ENCODE data around the gene TNRC18.

The TNRC18 gene

GRCh38 chr7:5451391-5451790, 27.8 kb upstream of the TNRC18 start:
- DNase-seq (ENCODE audit: low read depth): no peak

DNA sequence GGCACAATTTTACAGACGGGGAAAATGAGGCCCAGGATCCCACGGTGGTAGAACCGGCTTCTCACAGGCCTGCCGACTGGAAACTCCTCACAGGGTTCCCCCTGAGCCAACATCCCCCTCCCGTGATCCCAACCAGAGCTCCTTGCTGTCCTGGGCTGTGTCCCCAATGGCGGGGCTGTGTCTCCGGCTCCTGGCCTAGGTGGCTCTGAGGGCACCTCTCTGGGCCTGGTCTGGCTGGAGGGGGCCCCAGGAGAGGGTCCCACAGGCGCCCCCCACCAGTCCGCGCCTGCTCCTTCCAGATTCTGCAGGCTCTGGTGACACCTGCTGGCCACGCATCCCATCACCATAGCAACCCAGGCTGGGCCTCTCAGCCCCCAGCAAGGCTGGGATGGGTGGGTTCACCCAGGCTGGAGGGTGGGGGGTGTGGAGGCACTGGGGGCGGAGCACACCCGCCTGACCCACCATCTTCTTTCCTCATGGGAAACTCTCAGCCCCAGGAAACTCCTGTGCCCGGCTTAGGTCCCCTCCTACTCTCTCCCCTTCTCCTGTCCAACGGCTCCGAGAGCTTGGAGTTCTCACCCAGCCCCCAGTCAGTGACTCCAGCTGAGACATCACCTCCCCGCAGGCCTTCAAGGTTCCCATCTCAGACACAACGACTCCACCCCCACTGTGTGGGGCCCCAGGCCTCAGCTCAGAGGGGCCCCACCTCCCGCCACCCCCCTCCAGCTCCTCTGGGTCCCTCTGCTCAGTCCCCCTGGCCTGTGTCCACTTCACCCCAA, 27.1 kb upstream of the TNRC18 start:
- H3K4me3 ChIP-seq (ENCODE audit: low read depth, low read length): no peak overlapping the region
- TF ChIP-seq, protein P1, sequence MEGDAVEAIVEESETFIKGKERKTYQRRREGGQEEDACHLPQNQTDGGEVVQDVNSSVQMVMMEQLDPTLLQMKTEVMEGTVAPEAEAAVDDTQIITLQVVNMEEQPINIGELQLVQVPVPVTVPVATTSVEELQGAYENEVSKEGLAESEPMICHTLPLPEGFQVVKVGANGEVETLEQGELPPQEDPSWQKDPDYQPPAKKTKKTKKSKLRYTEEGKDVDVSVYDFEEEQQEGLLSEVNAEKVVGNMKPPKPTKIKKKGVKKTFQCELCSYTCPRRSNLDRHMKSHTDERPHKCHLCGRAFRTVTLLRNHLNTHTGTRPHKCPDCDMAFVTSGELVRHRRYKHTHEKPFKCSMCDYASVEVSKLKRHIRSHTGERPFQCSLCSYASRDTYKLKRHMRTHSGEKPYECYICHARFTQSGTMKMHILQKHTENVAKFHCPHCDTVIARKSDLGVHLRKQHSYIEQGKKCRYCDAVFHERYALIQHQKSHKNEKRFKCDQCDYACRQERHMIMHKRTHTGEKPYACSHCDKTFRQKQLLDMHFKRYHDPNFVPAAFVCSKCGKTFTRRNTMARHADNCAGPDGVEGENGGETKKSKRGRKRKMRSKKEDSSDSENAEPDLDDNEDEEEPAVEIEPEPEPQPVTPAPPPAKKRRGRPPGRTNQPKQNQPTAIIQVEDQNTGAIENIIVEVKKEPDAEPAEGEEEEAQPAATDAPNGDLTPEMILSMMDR (IDR thresholded peaks at IDR 0.05; ENCODE audit: control insufficient read depth, extremely low read depth, insufficient read depth): peak; percentile 63
- no peak for DNase-seq (ENCODE audit: low read depth)

More at GRCh38 chr7:5451391-5451790, 27.8 kb upstream of the TNRC18 start:
- TF ChIP-seq, protein P1 (IDR thresholded peaks at IDR 0.05; ENCODE audit: control insufficient read depth, extremely low read depth, insufficient read depth): no peak
- no peak overlapping the region for H3K4me3 ChIP-seq (ENCODE audit: low read depth, low read length)

DNA sequence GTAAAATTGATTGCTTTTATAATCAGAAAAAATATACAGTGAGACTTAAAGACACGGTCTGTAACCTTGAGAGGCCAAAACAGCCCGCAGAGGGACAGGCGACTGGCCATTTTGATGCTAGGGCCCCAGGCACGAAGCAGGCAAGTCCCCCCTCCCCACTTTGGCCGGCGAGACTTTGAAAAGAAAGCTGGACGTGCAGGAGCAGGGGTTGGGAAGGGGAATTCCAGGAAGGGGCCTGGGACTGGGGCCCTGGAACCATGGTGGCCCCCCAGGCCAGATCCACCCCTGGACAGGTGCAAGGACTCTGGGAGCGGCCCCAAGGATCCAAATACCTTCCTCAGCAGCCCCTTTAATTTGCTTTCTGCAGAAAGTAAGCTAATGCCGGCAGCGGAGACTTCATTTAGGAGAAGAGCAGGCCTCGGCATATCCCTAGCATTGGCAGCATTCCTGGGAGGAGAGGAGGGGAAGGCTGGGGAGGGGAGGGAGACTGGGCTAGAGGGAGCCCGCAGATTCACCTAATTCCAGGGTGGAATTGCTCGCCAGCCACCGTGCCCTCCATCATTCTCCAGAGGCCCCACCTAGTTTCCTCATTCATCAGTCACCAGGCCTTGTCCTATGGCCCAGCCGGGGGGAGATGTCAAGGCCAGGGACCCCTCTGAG, 24.9 kb upstream of the TNRC18 start:
- TF ChIP-seq, protein P1 (IDR thresholded peaks at IDR 0.05; ENCODE audit: control insufficient read depth, extremely low read depth, insufficient read depth): no peak
- H3K4me3 ChIP-seq (ENCODE audit: low read depth, low read length): no peak overlapping the region
- DNase-seq (ENCODE audit: low read depth): no peak

DNA sequence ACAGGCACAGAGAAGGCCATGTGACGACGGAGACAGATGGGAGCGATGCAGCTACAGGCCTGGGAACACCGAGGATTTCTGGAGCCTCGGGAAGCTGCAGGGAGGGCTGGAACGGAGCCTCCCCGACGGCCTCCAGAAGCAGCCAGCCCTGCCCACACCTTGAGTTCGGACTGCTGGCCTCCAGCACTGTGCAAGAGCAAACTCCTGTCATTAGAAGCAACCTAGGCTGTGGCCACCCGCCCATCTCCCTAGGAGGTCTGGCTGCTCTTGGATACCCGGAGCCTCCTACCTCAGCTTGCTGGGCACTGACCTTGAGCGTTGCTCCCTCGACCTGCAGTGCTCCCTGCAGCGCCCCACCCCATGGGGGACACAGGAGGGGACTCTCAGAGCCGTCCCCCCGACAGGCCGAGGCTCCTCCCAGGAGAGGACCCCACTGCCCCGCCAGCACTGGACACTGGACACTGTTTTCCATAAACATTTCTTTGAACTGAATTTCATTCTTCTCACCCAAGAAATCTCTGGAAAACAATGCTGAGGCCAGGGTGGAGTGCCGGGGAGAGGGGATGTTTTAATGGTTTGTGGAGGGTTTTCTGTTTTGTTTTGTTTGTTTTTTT, 22.5 kb upstream of the TNRC18 start:
- no peak for DNase-seq (ENCODE audit: low read depth)
- H3K4me3 ChIP-seq (ENCODE audit: low read depth, low read length): no peak overlapping the region
- TF ChIP-seq, protein P1 (IDR thresholded peaks at IDR 0.05; ENCODE audit: control insufficient read depth, extremely low read depth, insufficient read depth): no peak

- H3K4me3 ChIP-seq (ENCODE audit: low read depth, low read length): no peak overlapping the region
- TF ChIP-seq, protein P1 (IDR thresholded peaks at IDR 0.05; ENCODE audit: control insufficient read depth, extremely low read depth, insufficient read depth): no peak
- no peak for DNase-seq (ENCODE audit: low read depth)
Measured at GRCh38 chr7:5443678-5444077, 20.0 kb upstream of the TNRC18 start.

DNA sequence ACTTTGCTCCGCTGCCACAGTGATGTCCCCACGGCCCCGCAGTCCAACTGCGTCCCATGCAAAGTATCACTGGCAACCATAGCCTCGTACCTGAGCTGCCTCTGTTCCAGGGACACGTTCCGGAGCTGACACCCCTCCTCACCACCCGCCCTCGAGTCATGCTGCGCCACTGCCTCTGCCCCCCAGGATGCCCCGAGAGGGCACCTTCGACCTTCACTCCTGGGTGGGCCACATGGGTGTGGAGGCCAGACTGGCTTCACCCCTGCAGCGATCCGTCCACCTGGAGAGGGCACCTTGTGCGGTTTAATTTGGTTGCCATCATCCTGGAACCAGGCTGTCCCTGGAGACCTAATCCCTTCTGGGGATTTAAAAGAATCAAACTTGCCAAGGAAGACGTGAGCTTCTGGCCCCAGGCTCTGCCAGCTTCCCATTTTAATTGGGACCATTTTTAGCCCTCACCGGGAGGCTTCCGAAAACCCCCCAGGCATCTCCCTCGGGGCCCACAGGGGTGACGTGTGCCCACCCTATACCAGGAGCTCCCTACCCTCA, 19.2 kb upstream of the TNRC18 start:
- no peak overlapping the region for H3K4me3 ChIP-seq (ENCODE audit: low read depth, low read length)
- DNase-seq (ENCODE audit: low read depth): no peak
- TF ChIP-seq, protein P1 (IDR thresholded peaks at IDR 0.05; ENCODE audit: control insufficient read depth, extremely low read depth, insufficient read depth): no peak

Measured in LNCaP clone FGC (cell line).